Measurements from ENCODE around the gene MAST4.

MAST4 gene

GRCh38 chr5:66701244-66701643, 105.1 kb downstream of the MAST4 start:
- Histone ChIP-seq H2AFZ (no peak overlapping the region), H3K9ac (no peak overlapping the region), H3K4me2 (ENCODE audit: low read length) (no peak overlapping the region), H3K27ac (no peak overlapping the region), H3K9me3 (ENCODE audit: control insufficient read depth, low read length) (no peaks in the 10 kb centered on the region), H3K4me1 (peaks cover 5% of the 10 kb centered on the region), H3K4me3 (ENCODE audit: low read depth, low read length) (no peak overlapping the region), H3K79me2 (no peaks in the 10 kb centered on the region), H3K27me3 (ENCODE audit: control insufficient read depth, insufficient read depth, low read length) (no peaks in the 10 kb centered on the region), H3K36me3 (ENCODE audit: control insufficient read depth, insufficient read depth, low read length) (no peaks in the 10 kb centered on the region)
- TF ChIP-seq CTCF (IDR thresholded peaks at IDR 0.05): no peak

GRCh38 chr5:66702426-66702825, 106.2 kb downstream of the MAST4 start:
- no peak for TF ChIP-seq CTCF (IDR thresholded peaks at IDR 0.05)
- no peak overlapping the region for H3K4me2 ChIP-seq (ENCODE audit: low read length)
- no peak overlapping the region for H3K27ac ChIP-seq
- no peak overlapping the region for H3K9ac ChIP-seq
- H3K9me3 ChIP-seq (ENCODE audit: control insufficient read depth, low read length): no peaks in the 10 kb centered on the region
- H3K79me2 ChIP-seq: no peaks in the 10 kb centered on the region
- no peak overlapping the region for H2AFZ ChIP-seq
- no peaks in the 10 kb centered on the region for H3K27me3 ChIP-seq (ENCODE audit: control insufficient read depth, insufficient read depth, low read length)
- no peaks in the 10 kb centered on the region for H3K36me3 ChIP-seq (ENCODE audit: control insufficient read depth, insufficient read depth, low read length)
- no peak overlapping the region for H3K4me3 ChIP-seq (ENCODE audit: low read depth, low read length)
- H3K4me1 ChIP-seq: peaks cover 5% of the 10 kb centered on the region

- H3K4me1 ChIP-seq: peaks cover 5% of the 10 kb centered on the region
- no peak overlapping the region for H3K4me3 ChIP-seq (ENCODE audit: low read depth, low read length)
- no peaks in the 10 kb centered on the region for H3K79me2 ChIP-seq
- no peaks in the 10 kb centered on the region for H3K9me3 ChIP-seq (ENCODE audit: control insufficient read depth, low read length)
- H2AFZ ChIP-seq: no peak overlapping the region
- no peak for TF ChIP-seq CTCF (IDR thresholded peaks at IDR 0.05)
- H3K9ac ChIP-seq: no peak overlapping the region
- H3K27me3 ChIP-seq (ENCODE audit: control insufficient read depth, insufficient read depth, low read length): no peaks in the 10 kb centered on the region
- no peak overlapping the region for H3K4me2 ChIP-seq (ENCODE audit: low read length)
- no peaks in the 10 kb centered on the region for H3K36me3 ChIP-seq (ENCODE audit: control insufficient read depth, insufficient read depth, low read length)
- no peak overlapping the region for H3K27ac ChIP-seq
Measured at GRCh38 chr5:66704790-66705425, 108.7 kb downstream of the MAST4 start.

GRCh38 chr5:66708368-66708767, 112.2 kb downstream of the MAST4 start:
- no peak overlapping the region for H2AFZ ChIP-seq
- no peaks in the 10 kb centered on the region for H3K36me3 ChIP-seq (ENCODE audit: control insufficient read depth, insufficient read depth, low read length)
- no peak overlapping the region for H3K4me2 ChIP-seq (ENCODE audit: low read length)
- no peaks in the 10 kb centered on the region for H3K27me3 ChIP-seq (ENCODE audit: control insufficient read depth, insufficient read depth, low read length)
- H3K27ac ChIP-seq: no peak overlapping the region
- H3K9me3 ChIP-seq (ENCODE audit: control insufficient read depth, low read length): no peaks in the 10 kb centered on the region
- H3K79me2 ChIP-seq: no peaks in the 10 kb centered on the region
- no peak overlapping the region for H3K4me3 ChIP-seq (ENCODE audit: low read depth, low read length)
- no peak for TF ChIP-seq CTCF (IDR thresholded peaks at IDR 0.05)
- H3K9ac ChIP-seq: no peak overlapping the region
- peaks cover 5% of the 10 kb centered on the region for H3K4me1 ChIP-seq

- no peak for TF ChIP-seq CTCF (IDR thresholded peaks at IDR 0.05)
- no peaks in the 10 kb centered on the region for H3K36me3 ChIP-seq (ENCODE audit: control insufficient read depth, insufficient read depth, low read length)
Measured at GRCh38 chr5:66710557-66711088, 114.4 kb downstream of the MAST4 start.

More at GRCh38 chr5:66710557-66711088, 114.4 kb downstream of the MAST4 start:
- H3K27me3 ChIP-seq (ENCODE audit: control insufficient read depth, insufficient read depth, low read length): no peaks in the 10 kb centered on the region
- H3K4me3 ChIP-seq (ENCODE audit: low read depth, low read length): no peak overlapping the region
- no peak overlapping the region for H3K9ac ChIP-seq
- no peaks in the 10 kb centered on the region for H3K9me3 ChIP-seq (ENCODE audit: control insufficient read depth, low read length)
- H2AFZ ChIP-seq: no peak overlapping the region
- no peaks in the 10 kb centered on the region for H3K4me1 ChIP-seq
- no peaks in the 10 kb centered on the region for H3K79me2 ChIP-seq
- H3K27ac ChIP-seq: no peak overlapping the region
- H3K4me2 ChIP-seq (ENCODE audit: low read length): no peak overlapping the region
